Measurements from ENCODE around the gene MYOZ1. TPM values are rescaled to one million over a fixed set of nuclear protein-coding genes. Genes with fewer than 3 reads are reported as not detected.

The MYOZ1 gene
- polyA plus RNA-seq, 3 donors = 5.0 to 6.3 (median 5.2) TPM

DNA sequence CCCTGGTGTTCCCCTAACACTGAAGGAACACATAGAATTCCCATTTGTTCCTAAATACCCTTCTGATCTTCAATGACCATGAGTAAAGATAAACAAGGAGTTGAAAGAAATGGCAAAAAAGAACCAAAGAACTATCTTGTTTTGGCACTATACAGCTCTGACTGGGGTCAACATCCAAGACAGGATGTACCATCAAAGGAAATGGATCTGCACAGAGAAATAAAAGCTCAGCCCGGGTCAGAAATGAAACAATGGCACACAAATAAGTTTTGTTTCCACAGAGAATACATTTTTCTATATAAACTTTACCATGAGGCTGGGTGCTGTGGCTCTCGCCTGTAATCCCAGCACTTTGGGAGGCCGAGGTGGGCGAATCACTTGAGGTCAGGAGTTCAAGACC lies 32.2 kb downstream of the MYOZ1 start:
- DNase-seq (ENCODE audit: low read depth in 3 of 3, low spot score in 2 of 3) = no peak

DNA sequence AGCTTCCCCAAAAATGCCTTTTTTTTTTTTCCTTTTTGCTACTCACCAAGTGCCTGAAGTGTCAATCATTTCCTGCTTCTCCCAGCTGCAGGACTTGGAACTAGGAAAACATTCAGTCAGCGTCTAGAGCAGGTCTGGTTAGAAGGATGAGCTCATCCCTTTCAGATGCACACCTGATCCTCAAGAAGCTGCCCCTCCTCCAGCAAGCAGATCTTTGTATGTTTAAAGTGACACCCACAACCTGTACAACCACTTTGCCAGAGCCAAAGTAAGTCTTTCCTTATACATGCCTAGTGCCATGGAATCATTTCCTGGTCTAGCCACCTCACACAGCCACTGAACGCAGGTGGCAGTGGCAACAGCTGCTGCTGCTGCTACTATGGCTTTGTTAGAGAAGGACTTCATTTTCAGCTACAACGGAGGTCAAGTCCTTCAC lies 39.8 kb downstream of the MYOZ1 start:
- no peak for DNase-seq (ENCODE audit: low read depth in 3 of 3, low spot score in 2 of 3)

DNA sequence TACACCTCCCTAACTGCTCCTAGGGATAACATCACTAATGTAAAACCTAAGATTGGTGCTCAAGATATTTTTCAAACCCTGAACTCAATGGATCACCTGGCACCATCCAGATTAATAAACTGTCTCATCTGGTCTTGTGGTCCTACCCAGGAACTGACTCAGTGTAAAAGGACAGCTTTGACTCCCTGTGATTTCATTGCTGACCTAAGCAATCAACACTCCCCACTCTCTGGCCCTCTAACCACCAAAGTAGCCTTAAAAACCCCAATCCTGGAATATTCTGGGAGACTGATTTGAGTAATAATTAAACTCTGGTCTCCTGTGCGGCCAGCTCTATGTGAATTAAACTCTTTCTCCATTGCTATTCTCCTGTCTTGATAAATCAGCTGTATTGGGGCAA lies 43.9 kb downstream of the MYOZ1 start:
- DNase-seq (ENCODE audit: low read depth in 3 of 3, low spot score in 2 of 3) = no peak

DNA sequence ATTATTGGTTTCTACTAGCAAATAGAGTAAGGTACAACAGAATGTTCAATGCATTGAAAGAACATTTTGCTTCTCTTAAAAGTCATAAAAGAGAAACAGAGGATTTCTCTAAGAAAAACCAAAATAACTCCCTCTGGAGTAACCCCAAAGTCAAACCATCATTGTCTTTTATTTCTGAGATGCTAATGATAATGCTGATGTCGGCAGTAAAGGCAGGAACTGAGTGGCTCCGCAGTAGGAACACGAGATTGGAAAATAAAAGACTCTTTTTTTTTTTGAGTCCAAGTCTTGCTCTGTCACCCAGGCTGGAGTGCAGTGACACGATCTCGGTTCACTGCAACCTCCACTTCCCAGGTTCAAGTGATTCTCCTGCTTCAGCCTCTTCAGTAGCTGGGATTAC lies 47.5 kb downstream of the MYOZ1 start:
- DNase-seq (ENCODE audit: low read depth in 3 of 3, low spot score in 2 of 3) = no peak

DNA sequence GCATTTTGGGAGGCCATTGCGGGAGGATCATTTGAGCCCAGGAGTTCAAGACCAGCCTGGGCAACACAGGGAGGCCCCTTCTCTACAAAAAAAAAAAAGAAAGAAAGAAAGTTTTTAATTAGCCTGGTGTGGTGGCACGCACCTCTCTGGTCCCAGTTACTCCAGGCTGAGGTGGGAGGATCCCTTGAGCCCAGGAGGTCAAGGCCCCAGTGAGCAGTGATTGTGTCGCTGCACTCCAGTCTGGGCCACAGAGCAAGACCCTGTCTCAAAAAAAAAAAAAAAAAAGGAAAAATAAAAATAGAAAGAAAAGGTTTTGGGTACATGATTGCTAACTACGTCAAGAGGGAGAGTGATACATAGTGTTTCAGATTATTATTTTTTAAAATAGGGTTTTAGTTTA lies 48.2 kb downstream of the MYOZ1 start:
- DNase-seq (ENCODE audit: low read depth in 3 of 3, low spot score in 2 of 3) = no peak

DNA sequence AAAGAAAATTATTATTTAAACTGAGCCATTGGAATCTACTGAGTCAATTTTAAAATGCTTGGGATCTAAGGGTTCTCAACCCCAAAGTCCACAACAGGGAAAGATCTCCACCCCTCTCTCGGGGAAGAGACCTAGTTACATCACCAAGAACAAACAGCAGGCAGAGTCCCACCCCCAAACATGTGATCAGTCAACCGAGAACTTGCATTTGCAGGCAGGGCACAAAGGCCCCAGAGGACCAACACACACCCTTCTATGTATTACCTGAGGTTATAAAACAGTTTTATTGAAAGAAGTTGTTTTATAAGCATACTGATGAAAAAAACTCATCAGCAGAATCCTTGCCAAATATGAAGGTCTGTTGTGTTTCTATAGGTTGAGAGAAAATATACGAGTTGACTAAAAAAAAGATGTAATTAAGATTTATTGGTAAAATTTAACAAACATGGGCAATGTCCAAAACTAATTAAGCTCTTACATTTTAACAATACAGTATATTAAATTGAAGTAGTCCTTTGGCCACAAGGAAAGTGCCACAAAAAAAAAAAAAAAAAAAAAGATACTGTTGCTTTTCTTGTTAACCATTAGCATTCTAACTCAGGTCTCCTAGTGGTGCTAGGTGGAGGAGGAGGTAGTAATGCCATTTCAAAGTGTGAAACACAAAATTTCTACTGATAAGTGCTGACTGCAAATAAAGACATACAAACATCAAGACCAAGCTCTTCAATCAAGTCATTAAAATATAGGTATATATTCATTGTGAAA lies 49.2 kb downstream of the MYOZ1 start:
- no peak for DNase-seq (ENCODE audit: low read depth in 3 of 3, low spot score in 2 of 3)

DNA sequence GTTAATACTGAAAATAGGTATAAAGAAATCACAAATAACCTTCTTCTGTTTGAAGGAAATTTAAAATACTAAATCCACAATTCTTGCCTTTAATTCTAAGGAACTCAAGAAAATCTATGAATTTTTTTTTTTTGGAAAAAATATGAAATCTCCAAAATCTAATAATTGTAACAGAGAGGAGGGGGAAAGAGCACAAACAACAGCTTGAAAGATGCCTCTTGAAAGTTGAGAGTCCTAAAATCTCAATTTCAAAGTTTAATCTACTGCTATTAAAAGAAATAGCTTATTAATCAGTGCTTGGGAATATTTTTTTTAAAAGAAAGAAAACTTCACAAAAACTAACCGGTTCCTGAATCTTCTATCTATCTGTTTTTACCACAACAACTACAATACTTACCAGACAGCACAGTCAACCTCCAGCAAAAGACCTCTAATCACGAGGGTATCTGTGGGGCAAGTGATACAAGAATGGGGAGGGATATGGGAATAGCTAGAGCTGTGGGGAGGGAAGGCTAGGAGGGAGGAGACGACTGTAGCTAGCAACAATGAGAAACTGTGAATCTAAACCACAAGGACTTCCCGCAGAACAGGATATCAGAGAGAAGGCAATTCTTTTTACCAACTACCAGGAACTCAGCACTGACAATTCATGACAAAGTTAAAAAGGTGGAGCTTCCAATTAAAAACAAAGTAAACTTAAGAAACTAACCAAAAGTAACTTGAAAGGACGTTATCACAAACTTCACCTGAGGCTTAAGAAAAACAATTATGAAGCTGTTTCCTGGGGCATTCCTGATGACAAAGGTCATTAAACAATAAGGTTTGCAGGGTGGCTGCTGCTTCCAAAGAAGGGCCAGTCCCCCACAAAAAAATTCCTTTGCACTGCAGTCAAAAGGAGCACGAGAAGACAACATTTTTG lies 50.1 kb downstream of the MYOZ1 start, which contains the start of gene USP54:
Gene USP54 (minus strand): TSS at position 462 of the 919 bp plus-strand sequence. CDS start 15,684 bp downstream, outside the sequence.
- DNase-seq (ENCODE audit: low read depth in 3 of 3, low spot score in 2 of 3) = no peak

DNA sequence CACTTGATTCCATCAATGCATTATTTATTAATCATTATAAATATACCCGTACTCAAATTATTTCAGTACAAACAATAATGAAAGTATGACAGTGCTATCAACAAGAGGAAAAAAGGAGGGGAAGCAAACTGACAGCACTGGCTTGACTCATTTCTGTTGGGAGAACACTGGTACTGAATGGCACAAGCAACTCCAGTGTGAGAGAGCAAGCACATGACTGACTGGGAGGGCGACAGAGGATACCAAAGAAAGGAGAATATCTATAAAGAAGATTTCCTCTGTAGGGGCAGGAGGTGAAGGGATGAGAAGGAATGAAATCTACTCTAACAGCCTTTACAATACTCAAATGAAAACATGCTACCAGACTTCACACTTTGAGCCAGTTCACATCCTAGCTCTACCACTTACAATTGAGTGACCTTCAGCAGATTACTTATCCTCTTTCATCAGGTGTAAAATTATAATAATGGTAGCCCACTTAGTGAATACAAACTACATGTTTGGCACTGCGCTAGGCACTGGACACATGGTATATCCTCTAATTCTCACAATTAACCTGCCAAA lies 51.6 kb downstream of the MYOZ1 start:
- no peak for DNase-seq (ENCODE audit: low read depth in 3 of 3, low spot score in 2 of 3)

DNA sequence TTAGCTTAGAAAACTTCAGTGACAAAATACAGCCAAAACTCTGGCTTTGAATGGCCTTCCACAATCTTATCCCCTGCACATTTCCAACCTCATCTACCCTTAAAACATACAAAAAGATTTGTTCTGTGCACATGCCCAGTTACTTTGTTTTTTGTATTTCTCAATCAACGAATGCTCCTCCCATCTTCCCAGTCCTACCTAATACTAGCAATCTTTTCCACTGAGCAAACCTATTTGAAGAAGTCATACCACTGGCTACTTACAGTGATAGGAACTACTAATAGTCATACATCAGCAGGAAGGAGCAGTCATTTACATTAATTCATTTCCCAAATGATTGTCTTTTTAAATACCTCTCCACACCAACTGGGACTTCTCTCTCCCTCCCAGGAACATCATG lies 52.6 kb downstream of the MYOZ1 start:
- DNase-seq (ENCODE audit: low read depth in 3 of 3, low spot score in 2 of 3) = no peak

DNA sequence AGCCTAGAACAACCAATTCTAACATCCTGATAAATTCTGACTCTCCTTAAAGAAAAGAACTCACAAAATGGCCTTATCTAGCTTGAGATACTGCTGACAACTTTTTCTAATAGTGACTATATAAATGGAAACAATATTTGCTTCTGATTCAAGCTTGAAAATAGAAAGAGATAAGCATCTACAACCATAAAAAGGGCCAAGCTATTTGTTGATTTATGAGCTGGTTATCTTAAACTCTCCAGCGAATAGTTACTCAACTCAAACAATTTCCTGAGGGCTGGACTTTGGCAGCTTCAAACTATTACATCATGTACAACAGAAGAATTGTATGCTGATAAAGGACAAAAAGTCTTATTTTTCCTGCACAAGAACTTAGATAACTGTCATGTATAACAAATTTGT lies 54.7 kb downstream of the MYOZ1 start:
- no peak for DNase-seq (ENCODE audit: low read depth in 3 of 3, low spot score in 2 of 3)

DNA sequence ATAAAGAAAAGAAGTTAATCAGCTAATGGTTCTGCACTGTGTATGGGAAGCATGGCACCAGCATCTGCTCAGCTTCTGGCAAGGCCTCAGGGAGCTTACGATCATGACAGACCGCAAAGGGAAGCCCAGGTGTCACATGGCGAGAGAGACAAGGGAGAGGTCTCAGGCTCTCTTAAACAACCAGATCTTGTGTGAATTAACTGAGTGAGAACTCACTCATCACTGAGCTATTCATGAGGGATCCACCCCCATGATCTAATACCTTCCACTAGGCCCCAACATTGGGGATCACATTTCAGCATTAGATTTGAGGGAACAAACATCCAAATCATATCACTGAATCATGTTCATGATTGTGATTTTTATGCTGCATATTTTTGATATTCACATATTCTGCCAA lies 55.9 kb downstream of the MYOZ1 start:
- DNase-seq (ENCODE audit: low read depth in 3 of 3, low spot score in 2 of 3) = no peak

DNA sequence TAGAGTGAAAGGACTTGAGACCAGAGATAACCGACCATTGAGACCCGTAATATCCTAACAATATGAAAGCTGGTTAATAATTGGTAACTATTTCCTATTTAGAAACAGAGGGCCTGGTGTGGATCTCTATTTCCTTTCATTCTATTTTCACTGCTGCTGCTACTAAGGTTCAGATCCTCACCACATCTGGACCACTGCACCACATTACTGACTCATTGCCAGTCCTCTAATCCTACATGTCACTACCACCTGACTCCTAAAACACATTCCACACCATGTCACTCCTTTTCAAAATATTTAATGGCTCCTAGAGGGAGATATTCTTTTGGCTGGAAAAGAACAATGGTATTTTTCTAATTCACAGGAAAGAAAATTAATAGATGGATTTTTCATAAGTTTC lies 56.5 kb downstream of the MYOZ1 start:
- DNase-seq (ENCODE audit: low read depth in 3 of 3, low spot score in 2 of 3) = no peak

DNA sequence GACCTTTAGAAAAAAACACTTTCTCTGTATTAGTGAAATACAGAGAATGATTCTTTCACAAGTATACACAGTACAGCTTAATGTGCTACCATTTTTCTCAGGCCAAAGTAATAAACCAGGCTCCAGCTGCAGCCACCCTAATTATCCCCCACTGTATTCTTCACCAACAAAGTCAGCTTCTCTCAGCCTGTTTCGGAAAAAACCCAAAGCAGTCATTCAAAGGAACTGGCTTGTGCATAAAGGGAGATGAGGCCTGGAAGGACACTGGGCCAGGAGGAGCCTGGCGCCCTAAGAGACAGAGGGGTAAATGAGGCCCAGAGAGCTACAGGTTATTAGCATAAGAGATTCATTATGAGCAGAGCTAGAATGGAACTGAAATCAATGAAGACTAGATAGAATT lies 59.4 kb downstream of the MYOZ1 start:
- DNase-seq (ENCODE audit: low read depth in 3 of 3, low spot score in 2 of 3) = no peak

Other genes with a start within 250 kb of the MYOZ1 start
- gene ANXA7, start 227.4 kb downstream of the MYOZ1 start, polyA plus RNA-seq (ENCODE audit: insufficient read length in 3 of 3) = 100 to 1,000 TPM in 1 of 3 donors, 10 to 100 TPM in 2; 95.7 to 103 (median 99.3) TPM
- 1 to 10 TPM; 1.7 to 1.8 (median 1.8) TPM for gene MSS51, start 207.9 kb downstream of the MYOZ1 start, polyA plus RNA-seq (ENCODE audit: insufficient read length in 3 of 3)
- 10 to 100 TPM; 65.5 to 66.2 (median 66.0) TPM for gene PPP3CB, start 145.4 kb downstream of the MYOZ1 start, polyA plus RNA-seq (ENCODE audit: insufficient read length in 3 of 3)
- 10 to 100 TPM; 35.5 to 40.3 (median 35.8) TPM for gene USP54, start 50.1 kb downstream of the MYOZ1 start, polyA plus RNA-seq (ENCODE audit: insufficient read length in 3 of 3)
- under 1 TPM; 0.24 to 0.46 (median 0.25) TPM for gene SYNPO2L, start 14.6 kb upstream of the MYOZ1 start, polyA plus RNA-seq (ENCODE audit: insufficient read length in 3 of 3)
- 10 to 100 TPM in 1 of 3 donors, 1 to 10 TPM in 2; 8.2 to 10.1 (median 8.7) TPM for gene AGAP5, start 56.6 kb upstream of the MYOZ1 start, polyA plus RNA-seq (ENCODE audit: insufficient read length in 3 of 3)
- 10 to 100 TPM; 64.5 to 70.6 (median 67.7) TPM for gene SEC24C, start 102.9 kb upstream of the MYOZ1 start, polyA plus RNA-seq (ENCODE audit: insufficient read length in 3 of 3)
- gene CHCHD1, start 140.6 kb upstream of the MYOZ1 start, polyA plus RNA-seq (ENCODE audit: insufficient read length in 3 of 3) = 10 to 100 TPM; 47.1 to 51.8 (median 50.2) TPM
- gene ZSWIM8, start 144.1 kb upstream of the MYOZ1 start, polyA plus RNA-seq (ENCODE audit: insufficient read length in 3 of 3) = 10 to 100 TPM; 79.7 to 97.8 (median 91.1) TPM
- 10 to 100 TPM; 31.5 to 32.4 (median 32.0) TPM for gene NDST2, start 170.1 kb upstream of the MYOZ1 start, polyA plus RNA-seq (ENCODE audit: insufficient read length in 3 of 3)
- 10 to 100 TPM; 19.8 to 22.6 (median 21.7) TPM for gene CAMK2G, start 233.1 kb upstream of the MYOZ1 start, polyA plus RNA-seq (ENCODE audit: insufficient read length in 3 of 3)